GM19328 (cell line): ENCODE measurements around the gene PALLD.

Experiments
- ATAC-seq: cut with Tn5 transposase; IDR thresholded peaks from one replicate; pipeline ENCODE4 v1.9.1; 2021; ENCODE audit warnings: mild to moderate bottlenecking, moderate library complexity; ENCODE audit not compliant: unreplicated experiment

The PALLD gene

DNA sequence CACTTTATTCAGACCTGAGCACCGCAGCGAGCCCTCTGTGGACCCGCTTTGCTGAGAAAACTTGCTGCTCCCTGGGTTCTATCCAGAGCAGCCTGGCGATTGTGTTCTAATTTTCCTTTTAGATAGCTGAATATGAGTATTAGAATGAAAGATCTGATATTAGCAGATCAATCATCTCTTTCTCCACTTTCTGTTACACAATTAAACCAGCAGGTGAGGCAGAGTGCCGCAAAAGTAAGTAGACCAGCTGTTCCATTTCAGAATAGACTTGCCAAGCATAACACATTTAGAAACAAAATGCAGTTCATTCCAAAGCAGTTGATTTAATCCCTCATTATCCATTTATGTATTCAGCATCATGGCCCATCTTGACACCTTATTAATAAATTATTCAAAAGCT is 58.6 kb downstream of the PALLD start:
- no peak for ATAC-seq

GRCh38 chr4:168557658-168558057 is 60.8 kb downstream of the PALLD start:
- ATAC-seq, result no peak

DNA sequence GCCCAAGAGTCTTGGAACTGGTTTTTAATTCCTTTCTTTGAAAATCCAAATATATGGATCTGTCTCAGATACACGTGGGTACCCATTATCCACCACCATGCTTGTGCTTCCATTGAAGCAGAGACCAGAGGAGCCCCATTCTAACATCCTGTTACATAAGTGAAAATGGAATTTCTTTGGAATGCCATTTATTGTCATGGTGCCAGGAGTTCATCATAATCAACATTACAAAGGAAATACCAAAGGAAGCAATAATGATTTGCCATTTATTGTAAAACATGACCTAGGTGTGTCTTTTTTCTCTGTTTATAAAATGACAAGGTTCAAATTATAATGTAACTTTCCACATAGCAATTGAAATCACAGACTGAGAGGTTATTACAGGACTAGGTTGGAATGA is 61.7 kb downstream of the PALLD start:
- no peak for ATAC-seq

- no peak for ATAC-seq
Measured at GRCh38 chr4:168560184-168561180, 63.6 kb downstream of the PALLD start.

- ATAC-seq, result no peak
Measured at GRCh38 chr4:168562041-168562571, 65.3 kb downstream of the PALLD start.

DNA sequence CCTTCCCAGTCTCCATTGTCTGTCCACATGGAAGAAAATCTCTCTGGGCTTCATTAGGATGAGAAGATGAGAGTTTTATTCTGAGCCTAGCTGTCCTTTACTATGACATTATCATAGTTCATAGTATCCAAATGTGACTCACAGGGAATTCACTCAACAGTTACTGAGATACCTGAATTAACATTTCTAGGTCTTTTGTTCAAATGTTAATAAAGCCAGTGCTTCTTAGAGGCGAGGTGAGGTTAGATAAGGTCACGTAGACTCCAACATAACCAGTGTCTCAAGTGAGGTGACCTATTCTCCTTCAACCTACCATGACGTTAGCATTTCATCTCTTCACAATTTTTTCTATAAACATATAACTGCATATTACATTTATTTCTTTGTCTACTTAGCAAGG is 67.2 kb downstream of the PALLD start:
- ATAC-seq, result no peak

DNA sequence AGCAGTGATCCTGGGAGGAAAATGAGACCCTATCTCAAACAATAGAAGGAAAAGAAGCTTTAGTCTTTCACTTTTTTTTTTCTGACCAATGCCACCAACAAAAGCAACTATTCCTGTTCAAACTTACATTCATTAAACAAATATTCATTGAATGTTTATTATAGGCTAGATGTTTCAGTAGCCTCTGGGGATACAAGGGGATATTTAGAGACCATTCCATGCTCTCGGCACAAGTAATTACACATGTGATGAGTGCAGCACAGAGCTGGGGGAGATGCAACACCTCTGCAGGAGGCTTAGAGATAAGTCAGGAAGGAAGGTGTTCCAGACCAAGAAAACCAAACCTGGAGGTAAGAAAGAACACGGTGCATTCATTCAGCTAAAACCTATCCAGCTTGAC is 68.3 kb downstream of the PALLD start:
- ATAC-seq, result no peak

GRCh38 chr4:168566726-168567125 is 69.9 kb downstream of the PALLD start:
- no peak for ATAC-seq

DNA sequence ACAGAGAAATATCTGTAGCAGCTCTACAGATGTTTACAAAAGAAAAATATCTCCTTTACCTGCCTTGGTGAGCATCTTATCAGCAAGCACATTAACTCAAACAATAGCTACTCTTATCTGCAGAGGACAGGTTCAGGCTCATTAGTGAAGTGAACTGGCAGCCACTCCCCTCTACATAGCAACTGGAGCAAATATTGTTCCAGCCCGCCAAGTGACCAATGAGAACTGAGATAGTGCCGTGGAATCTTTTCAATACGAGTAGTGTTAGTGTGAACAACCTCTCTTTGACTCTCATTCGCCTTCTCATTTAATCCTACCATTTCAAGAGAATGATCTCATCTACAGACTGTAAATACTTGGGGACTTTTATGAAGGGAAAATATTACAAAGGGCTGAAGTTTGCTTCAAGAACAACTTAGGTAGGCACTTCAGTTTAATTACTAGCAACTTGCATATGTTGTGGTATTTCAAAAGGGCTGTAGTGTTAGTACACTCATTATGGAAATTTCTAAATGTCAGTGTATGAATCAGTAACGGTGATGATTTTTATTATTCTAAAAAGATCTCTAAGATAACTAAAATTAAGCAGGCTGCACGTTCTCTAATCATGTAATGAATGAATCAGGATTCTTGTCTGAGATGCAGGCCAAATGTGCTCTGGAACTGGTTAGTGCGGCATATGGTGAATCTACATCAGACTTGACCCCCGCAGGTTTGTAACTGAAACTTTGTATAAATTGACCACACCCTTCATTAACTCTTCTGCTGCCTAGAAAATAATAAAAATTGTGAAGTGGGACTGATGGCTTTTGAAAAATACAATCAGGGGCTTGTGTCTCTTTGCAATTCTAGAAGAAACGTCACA is 72.4 kb downstream of the PALLD start:
- no peak for ATAC-seq

- ATAC-seq, result no peak
Measured at GRCh38 chr4:168569931-168570276, 73.1 kb downstream of the PALLD start.

DNA sequence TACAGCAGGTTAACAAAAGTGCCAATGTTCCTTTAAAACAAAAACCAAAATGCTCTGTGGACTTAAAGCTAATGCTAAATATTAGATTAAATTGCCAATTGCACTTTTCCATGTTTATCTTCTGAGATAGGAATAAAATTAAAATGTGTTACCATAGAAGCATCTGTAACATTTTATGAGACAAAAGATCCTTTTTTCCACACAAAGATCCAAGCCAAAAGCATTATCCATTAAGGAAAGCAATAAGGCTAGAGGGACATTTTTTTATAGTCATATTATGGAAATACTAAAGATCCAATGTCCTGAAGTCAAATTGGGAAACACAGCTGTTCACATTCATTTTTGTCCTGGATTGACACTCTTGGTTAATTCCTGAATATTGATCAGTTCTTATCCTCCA is 73.6 kb downstream of the PALLD start:
- no peak for ATAC-seq

- no peak for ATAC-seq
Measured at GRCh38 chr4:168572002-168572401, 75.2 kb downstream of the PALLD start.

DNA sequence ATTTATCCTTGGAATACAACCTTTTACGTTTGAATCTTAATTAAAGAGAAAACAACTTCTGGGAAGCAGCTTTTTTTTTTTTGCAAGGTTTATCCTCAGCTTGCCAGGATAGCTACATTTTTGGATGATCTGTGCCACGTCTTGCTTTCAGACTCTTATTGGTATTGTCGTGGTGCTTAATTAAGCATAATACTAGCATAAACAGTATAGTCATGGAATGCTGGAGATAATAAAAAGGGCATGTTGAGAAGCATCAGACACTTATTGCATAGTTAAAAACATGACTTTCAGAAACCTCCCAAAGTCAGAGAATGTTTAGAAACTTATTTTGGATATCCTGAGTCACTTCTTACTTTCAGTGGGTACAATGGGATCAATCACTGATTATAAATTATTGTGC is 77.0 kb downstream of the PALLD start:
- ATAC-seq, result no peak

GRCh38 chr4:168574581-168575295 is 77.9 kb downstream of the PALLD start:
- no peak for ATAC-seq

DNA sequence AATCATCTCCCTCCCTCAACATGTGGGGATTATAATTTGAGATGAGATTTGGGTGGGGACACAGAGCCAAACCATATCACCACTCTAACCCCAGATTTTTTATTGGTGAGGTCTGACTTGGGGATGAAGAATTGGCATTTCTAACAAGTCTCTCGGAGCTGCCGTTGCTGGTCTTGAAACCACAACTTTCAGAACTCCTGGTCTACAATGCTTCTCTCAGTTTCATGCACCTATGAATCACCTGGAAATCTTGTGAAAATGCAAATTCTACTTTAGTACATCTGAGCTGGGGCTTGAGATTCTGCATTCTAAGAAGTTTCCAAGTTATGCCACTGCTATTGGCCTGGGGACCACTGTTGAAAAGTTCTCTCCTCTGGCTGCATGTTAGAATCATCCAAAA is 78.6 kb downstream of the PALLD start:
- ATAC-seq, result no peak

DNA sequence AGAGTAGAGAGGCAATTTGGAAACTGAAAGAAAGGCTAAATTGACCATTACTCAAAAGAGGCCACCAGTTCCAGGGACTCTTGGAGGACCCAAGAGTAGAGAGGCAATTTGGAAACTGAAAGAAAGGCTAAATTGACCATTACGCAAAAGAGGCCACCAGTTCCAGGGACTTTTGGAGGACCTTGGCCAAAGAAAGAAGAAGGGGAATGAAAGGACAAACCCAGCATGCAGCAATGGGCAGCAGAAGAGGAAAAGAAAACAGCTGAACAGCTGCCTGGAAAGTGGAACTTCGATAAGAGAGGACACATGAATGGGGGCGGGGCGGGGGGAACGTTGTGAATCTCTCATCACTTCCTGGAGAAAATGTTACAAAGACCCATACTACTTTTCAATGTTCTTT is 80.8 kb downstream of the PALLD start:
- no peak for ATAC-seq

DNA sequence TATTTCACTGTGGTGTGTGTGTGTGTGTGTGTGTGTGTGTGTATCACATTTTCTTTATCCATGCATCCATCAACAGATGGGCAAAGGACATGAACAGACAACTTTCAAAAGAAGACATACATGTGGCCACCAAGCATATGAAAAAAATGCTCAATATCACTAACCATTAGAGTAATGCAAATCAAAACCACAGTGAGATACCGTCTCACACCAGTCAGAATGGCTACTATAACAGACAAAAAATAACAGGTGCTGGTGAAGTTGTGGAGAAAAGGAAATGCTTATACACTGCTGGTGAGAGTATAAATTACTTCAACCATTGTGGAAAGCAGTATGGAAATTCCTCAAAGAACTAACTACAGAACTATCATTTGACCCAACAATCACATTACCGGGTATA is 83.4 kb downstream of the PALLD start:
- no peak for ATAC-seq

- no peak for ATAC-seq
Measured at GRCh38 chr4:168584321-168584771, 87.5 kb downstream of the PALLD start.

DNA sequence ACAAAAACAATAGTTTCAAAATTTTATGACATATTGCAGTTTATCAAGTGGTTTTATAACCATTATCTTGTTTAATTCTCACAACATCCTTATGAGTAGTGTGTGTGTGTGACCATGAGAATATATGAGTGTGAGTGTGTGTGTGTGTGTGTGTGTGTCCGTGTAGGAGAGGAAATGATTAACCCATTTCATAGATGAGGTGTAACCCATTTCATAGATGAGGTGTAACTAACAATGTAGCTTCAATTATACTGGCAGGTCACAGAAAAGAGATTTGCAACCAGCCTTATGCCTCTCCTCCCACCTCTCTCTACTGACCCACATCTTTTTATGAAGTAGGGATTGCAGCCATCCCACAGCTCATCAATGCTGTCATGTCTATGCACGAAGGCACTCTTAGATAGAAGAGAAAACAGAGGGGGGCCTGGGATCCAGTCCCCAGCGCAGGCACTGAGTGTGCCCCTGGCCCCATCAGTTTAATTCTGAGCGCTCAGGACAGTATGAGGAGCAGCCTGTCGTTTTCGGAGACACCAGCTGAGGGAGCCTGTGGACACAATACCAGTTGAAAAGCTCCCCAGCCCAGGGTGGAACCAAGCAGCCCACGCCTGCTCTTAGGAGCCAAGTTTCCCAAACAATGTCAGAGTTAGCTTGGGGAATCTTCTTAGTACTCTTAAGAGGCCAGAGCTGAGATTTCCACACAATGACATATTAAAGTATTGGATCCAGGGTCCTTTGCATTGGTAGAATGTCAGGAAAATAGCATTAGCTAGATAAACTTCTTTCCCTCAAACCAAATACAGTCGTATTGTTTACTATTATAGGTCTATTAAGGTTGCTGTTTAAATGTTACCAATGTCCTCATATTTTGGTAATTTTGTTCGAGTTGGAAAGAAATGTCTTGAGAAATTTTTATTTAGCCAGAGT is 88.6 kb downstream of the PALLD start:
- ATAC-seq, result peak; percentile 81

DNA sequence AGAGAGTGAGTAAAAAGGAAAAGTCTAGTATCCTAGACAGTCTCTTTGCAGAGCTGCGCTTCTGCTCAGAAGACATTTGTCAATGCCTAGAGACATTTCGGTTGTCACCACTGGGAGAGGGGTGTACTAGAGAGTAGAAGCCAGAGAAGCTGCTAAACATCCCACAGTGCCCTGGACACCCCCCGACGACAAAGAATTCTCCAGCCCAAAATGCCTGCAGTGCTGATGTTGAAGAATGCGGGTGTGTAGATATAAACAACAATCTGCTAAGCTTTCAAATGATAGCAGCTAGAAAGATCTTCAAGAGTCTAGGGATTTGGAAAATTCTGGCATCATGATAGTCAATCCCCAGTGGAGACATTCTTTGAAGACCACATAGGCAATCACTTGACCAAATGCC is 90.1 kb downstream of the PALLD start:
- no peak for ATAC-seq
